OCI-LY1 (cell line): ENCODE results near the gene ZNF135.

ENCODE experiments used
- H2AFZ ChIP-seq: fragments of 200-600 bp; sonication (generic), shearing (Covaris generic); 2 replicates; pipeline ENCODE4 v1.6.0; 2014; ENCODE audit warnings: antibody characterized with exemption, mild to moderate bottlenecking, low read length
- H3F3A ChIP-seq: fragments of 200-600 bp; sonication (generic), shearing (Covaris generic); 2 replicates; pipeline ENCODE4 v1.6.0; 2014; ENCODE audit warnings: mild to moderate bottlenecking, antibody characterized with exemption, low read length, moderate library complexity; ENCODE audit not compliant: insufficient read depth
- H3K27ac ChIP-seq: fragments of 200-600 bp; sonication (generic); 2 replicates; pipeline ENCODE4 v1.5.1; 2014; ENCODE audit warnings: low read length, mixed run types, mild to moderate bottlenecking, low read depth; ENCODE audit not compliant: poor library complexity, severe bottlenecking
- H3K27me3 ChIP-seq: fragments of 200-600 bp; sonication (generic); 2 replicates; pipeline ENCODE4 v1.6.0; 2014; ENCODE audit warnings: antibody characterized with exemption, mild to moderate bottlenecking, low read length, moderate library complexity; ENCODE audit not compliant: insufficient read depth
- H3K36me3 ChIP-seq: fragments of 200-600 bp; sonication (generic); 2 replicates; pipeline ENCODE4 v1.6.1; 2014; ENCODE audit warnings: mild to moderate bottlenecking, antibody characterized with exemption, low read length, moderate library complexity, mixed read lengths; ENCODE audit not compliant: insufficient read depth
- H3K4me1 ChIP-seq: fragments of 200-600 bp; sonication (generic); 2 replicates; pipeline ENCODE4 v1.5.1; 2014; ENCODE audit warnings: mild to moderate bottlenecking, low read length, moderate library complexity; ENCODE audit not compliant: insufficient read depth, severe bottlenecking
- H3K4me2 ChIP-seq: fragments of 200-600 bp; sonication (generic), shearing (Covaris generic); 2 replicates; pipeline ENCODE4 v1.6.1; 2014; ENCODE audit warnings: low read length
- H3K4me3 ChIP-seq: fragments of 200-600 bp; sonication (generic); 2 replicates; pipeline ENCODE4 v1.5.1; 2014; ENCODE audit warnings: low read length, low read depth, mild to moderate bottlenecking, mixed read lengths; ENCODE audit not compliant: poor library complexity, severe bottlenecking
- H3K79me2 ChIP-seq: fragments of 200-600 bp; shearing (Covaris generic); 2 replicates; pipeline ENCODE4 v1.6.1; 2016; ENCODE audit warnings: mixed run types, low read length, mixed read lengths; ENCODE audit not compliant: insufficient read depth
- H3K9ac ChIP-seq: fragments of 200-600 bp; sonication (generic), shearing (Covaris generic); 2 replicates; pipeline ENCODE4 v1.6.1; 2014; ENCODE audit warnings: mild to moderate bottlenecking, low read length, mixed read lengths
- H3K9me2 ChIP-seq: fragments of 200-600 bp; sonication (generic), shearing (Covaris generic); 2 replicates; pipeline ENCODE4 v1.6.1; 2014; ENCODE audit warnings: low read depth, mild to moderate bottlenecking, low read length, mixed read lengths
- H3K9me3 ChIP-seq: fragments of 200-600 bp; shearing (Covaris generic); 2 replicates; pipeline ENCODE4 v1.6.1; 2014; ENCODE audit warnings: low read length, mixed read lengths
- H4K20me1 ChIP-seq: fragments of 200-600 bp; sonication (generic), shearing (Covaris generic); 2 replicates; pipeline ENCODE4 v1.6.0; 2016; ENCODE audit warnings: mild to moderate bottlenecking, low read length; ENCODE audit not compliant: insufficient read depth
- CTCF ChIP-seq: fragments of 200-600 bp; sonication (generic), shearing (Covaris generic); IDR thresholded peaks from 2 replicates; pipeline ENCODE4 v1.5.1; 2017; ENCODE audit warnings: mild to moderate bottlenecking, antibody characterized with exemption, low read length, moderate library complexity, mixed read lengths
- EZH2 ChIP-seq: fragments of 200-600 bp; sonication (generic), shearing (Covaris generic); IDR thresholded peaks from 2 replicates; pipeline ENCODE4 v1.8.0; 2017; ENCODE audit warnings: borderline replicate concordance, mixed run types, mild to moderate bottlenecking, antibody characterized with exemption, low read length, moderate library complexity, mixed read lengths

Gene ZNF135

DNA sequence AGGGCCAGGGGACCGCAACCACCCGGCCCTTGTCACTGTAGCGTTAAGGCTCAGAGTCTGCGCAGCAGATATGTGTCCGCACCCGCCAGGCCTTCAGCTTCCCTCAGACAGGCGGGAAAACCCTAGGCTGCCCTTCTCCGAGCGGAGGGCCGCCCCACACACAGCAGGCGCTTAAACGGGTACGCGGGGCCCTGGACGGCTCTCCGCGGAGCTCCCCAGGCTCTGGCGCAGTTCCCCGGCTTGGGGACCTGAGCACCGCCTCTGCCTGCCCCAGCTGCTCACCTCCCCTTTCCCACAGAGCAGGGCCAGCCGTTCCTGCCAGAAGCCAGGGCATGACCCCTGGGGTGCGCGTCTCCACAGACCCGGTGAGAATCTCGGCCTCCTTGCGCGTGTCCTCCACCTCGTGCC is 593 bp downstream of the ZNF135 start:
- Histone ChIP-seq H3K9me3 (0 out of 2 replicates have a peak, but pooled peaks cover 4% of the 10 kb centered on the region), H3K79me2 (no peaks in the 10 kb centered on the region), H3K9ac (no peak overlapping the region), H3K4me2 (no peak overlapping the region), H3K27ac (no peak overlapping the region), H3K4me3 (no peak overlapping the region), H3F3A (no peaks in the 10 kb centered on the region), H3K9me2 (no peaks in the 10 kb centered on the region), H2AFZ (no peak overlapping the region), H3K4me1 (no peaks in the 10 kb centered on the region), H3K27me3 (no peaks in the 10 kb centered on the region), H3K36me3 (no peaks in the 10 kb centered on the region), H4K20me1 (no peaks in the 10 kb centered on the region)
- no peak for TF ChIP-seq EZH2
- TF ChIP-seq CTCF = no peak

DNA sequence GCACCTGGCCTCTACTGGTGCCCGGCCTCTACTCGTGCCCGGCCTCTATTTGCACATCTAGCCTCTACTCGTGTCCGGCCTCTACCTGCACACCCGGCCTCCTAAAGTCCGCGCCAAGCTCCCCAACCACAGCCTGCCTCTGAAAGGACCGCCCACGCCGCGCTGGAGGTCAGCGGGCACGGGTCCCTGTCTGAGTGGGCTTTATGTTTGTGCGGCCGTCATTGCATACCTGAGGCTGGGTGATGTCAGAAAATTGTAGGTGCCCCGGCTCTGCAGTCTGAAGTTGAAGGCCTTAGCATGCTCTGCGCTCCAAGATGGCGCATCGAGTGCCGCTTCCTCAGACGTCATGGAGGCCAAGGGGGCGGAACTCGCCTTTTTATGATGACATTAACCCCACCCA is 1.1 kb downstream of the ZNF135 start:
- no peaks in the 10 kb centered on the region for H3K9me2 ChIP-seq
- TF ChIP-seq CTCF = no peak
- no peak for TF ChIP-seq EZH2
- H3K79me2 ChIP-seq = no peaks in the 10 kb centered on the region
- H3K36me3 ChIP-seq = no peaks in the 10 kb centered on the region
- no peaks in the 10 kb centered on the region for H3F3A ChIP-seq
- H3K9ac ChIP-seq = no peak overlapping the region
- 0 out of 2 replicates have a peak, but pooled peaks cover 4% of the 10 kb centered on the region for H3K9me3 ChIP-seq
- H3K4me3 ChIP-seq = no peak overlapping the region
- no peak overlapping the region for H3K4me2 ChIP-seq
- H3K27me3 ChIP-seq = no peaks in the 10 kb centered on the region
- H2AFZ ChIP-seq = no peak overlapping the region
- no peaks in the 10 kb centered on the region for H4K20me1 ChIP-seq
- H3K4me1 ChIP-seq = no peaks in the 10 kb centered on the region
- H3K27ac ChIP-seq = no peak overlapping the region

DNA sequence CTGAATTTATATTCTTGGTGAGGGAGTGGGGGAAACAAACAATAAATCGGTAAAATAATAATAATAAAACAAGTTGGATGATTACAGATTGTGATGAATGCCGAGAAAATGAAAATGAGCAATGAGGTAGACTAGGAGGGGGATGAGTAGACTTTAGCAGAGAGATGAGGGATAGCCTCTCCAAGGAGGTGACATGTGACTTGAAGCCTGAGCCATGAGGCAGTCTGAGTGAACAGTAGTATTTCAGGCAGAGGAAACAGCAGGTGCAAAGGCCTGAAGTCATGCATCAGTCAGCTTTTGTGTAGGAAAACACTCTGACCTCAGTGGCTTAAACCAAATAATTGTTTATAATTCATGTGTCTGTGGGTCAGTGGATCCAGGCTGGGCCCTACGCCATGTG is 4.6 kb downstream of the ZNF135 start:
- Histone ChIP-seq H3K27ac (no peak overlapping the region), H3K79me2 (no peaks in the 10 kb centered on the region), H3K9me3 (peaks cover 16% of the 10 kb centered on the region; the same call in 1 of the 2 replicates), H3K9me2 (no peaks in the 10 kb centered on the region), H3K4me1 (no peaks in the 10 kb centered on the region), H4K20me1 (no peaks in the 10 kb centered on the region), H3K4me2 (no peak overlapping the region), H3K9ac (no peak overlapping the region), H3K27me3 (no peaks in the 10 kb centered on the region), H2AFZ (no peak overlapping the region), H3F3A (no peaks in the 10 kb centered on the region), H3K4me3 (no peak overlapping the region), H3K36me3 (no peaks in the 10 kb centered on the region)
- no peak for TF ChIP-seq EZH2
- no peak for TF ChIP-seq CTCF
